ENCODE data around the gene FNDC4. TPM values are rescaled to one million over a fixed set of nuclear protein-coding genes. Genes with fewer than 3 reads are reported as not detected.

FNDC4 gene
- total and polyA plus RNA-seq, 2 of the 8 experiments (the other 6 are each of a cell fraction or from before 2014, with no cell fraction given), result 14.1 to 14.7 TPM

DNA sequence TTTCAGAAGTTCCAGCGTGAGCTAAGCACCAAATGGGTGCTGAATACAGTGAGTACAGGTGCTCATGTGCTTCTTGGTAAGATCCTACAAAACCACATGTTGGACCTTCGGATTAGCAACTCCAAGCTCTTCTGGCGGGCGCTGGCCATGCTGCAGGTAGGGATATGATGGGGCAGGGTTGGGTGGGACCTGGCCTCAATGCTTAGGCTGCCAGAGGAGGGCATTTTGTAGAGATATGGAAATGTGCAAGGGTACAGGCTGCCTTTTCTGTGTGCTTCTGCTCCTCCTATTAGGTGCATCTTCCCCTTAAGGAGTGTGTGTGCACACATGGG is 23.7 kb upstream of the FNDC4 start:
- CTCF ChIA-PET (ENCODE audit: partially characterized antibody), result interaction anchor here (0.7 kb wide), 1 partner anchor 1489 kb away, joined by 3 read pairs; no protein-coding TSS in a partner anchor

More for the DNA sequence above, 23.7 kb upstream of the FNDC4 start:
- 88% methylated on average over 4 of the region's 4 CpGs; no CpG with 5 or more reads in 1 of the 2 experiments for whole genome bisulfite sequencing, 2 experiments (ENCODE audit: extremely low coverage in 1 of 2, insufficient coverage in 1 of 2, insufficient read length in 1 of 2, insufficient replicate concordance in 2 of 2, low coverage in 1 of 2, low lambda C conversion rate in 2 of 2, missing lambda C conversion rate in 1 of 2)
- DNase-seq (ENCODE audit: low read depth in 1 of 2, low spot score in 2 of 2) (no peak), FAIRE-seq (no peak)
- Histone ChIP-seq H4K5ac (ENCODE audit: insufficient read length, low read depth, low read length) (no peak overlapping the region), H3K27me3 (replicated peaks in 1 of 4; ENCODE audit: control insufficient read depth in 3 of 4, extremely low read depth in 1 of 4, insufficient read depth in 3 of 4, low read length in 3 of 4) (no peaks in the 10 kb centered on the region), H3K4me3 (ENCODE audit: extremely low read depth in 1 of 4, insufficient read depth in 2 of 4, low read depth in 3 of 4, low read length in 4 of 4) (no peak overlapping the region), H2BK120ac (replicated peaks; ENCODE audit: low read depth, low read length) (no peak overlapping the region), H3K79me1 (ENCODE audit: low read depth, low read length) (no peaks in the 10 kb centered on the region), H3K9ac (replicated peaks in 1 of 4; ENCODE audit: extremely low read depth in 1 of 4, low read depth in 3 of 4, low read length in 3 of 4) (no peak overlapping the region), H3K18ac (ENCODE audit: extremely low read depth, low read length) (no peak overlapping the region), H2AK5ac (ENCODE audit: low read depth, low read length) (no peak overlapping the region), H3K23me2 (ENCODE audit: low read depth, low read length) (no peaks in the 10 kb centered on the region; the same call in 1 of the 2 replicates), H3K23ac (ENCODE audit: insufficient read length) (no peak overlapping the region), H3K27ac (ENCODE audit: low read depth, low read length) (no peak overlapping the region), H2AFZ (ENCODE audit: low read length) (no peak overlapping the region), H4K20me1 (replicated peaks in 1 of 2; ENCODE audit: control insufficient read depth in 1 of 2, insufficient read depth in 2 of 2, low read length in 2 of 2) (no peaks in the 10 kb centered on the region), H2BK15ac (ENCODE audit: low read length) (no peak overlapping the region), H3K4ac (replicated peaks; ENCODE audit: insufficient read length, low read depth, low read length) (no peak overlapping the region), H3K79me2 (ENCODE audit: control insufficient read depth in 1 of 2, insufficient read depth in 2 of 2, low read length in 2 of 2) (no peaks in the 10 kb centered on the region), H3K4me2 (ENCODE audit: insufficient read depth in 1 of 2, low read depth in 2 of 2, low read length in 2 of 2) (no peak overlapping the region), H3K36me3 (ENCODE audit: control insufficient read depth in 2 of 4, insufficient read depth in 4 of 4, low read length in 3 of 4) (no peaks in the 10 kb centered on the region), H2BK20ac (ENCODE audit: low read length) (no peak overlapping the region), H4K8ac (ENCODE audit: extremely low read depth, insufficient read depth, low read length) (no peak overlapping the region), H2BK12ac (ENCODE audit: low read depth, low read length) (no peak overlapping the region), H3K4me1 (replicated peaks in 1 of 4; ENCODE audit: control insufficient read depth in 3 of 4, insufficient read depth in 4 of 4, low read length in 3 of 4) (no peaks in the 10 kb centered on the region), H2BK5ac (ENCODE audit: low read depth, low read length) (no peak overlapping the region), H3K14ac (ENCODE audit: insufficient read length) (no peak overlapping the region), H3K56ac (replicated peaks; ENCODE audit: insufficient read length, low read depth, low read length) (no peak overlapping the region), H3K9me3 (ENCODE audit: insufficient read depth in 2 of 2, low read depth in 1 of 2, low read length in 1 of 2) (no peaks in the 10 kb centered on the region), H4K91ac (replicated peaks; ENCODE audit: insufficient read length, low read length) (no peak overlapping the region)
- no peak for TF ChIP-seq FOSL1 (IDR thresholded peaks at IDR 0.05; ENCODE audit: insufficient read depth, low read depth, low read length)
- TF ChIP-seq EP300 (IDR thresholded peaks at IDR 0.05; ENCODE audit: borderline replicate concordance in 1 of 2, low read depth in 2 of 2, low read length in 2 of 2), result no peak
- TF ChIP-seq TEAD4 (IDR thresholded peaks at IDR 0.05; ENCODE audit: low read depth, low read length), result no peak
- POLR2A ChIA-PET (ENCODE audit: partially characterized antibody), result no interaction called here
